Fibroblast of skin of left biceps (primary cell): Measurements from ENCODE around the gene CYB5RL.
"Not testable (repeated sequence)": the region's sequence is repeated elsewhere in the genome, so short reads cannot be mapped to it uniquely, and the experiment has no call there.

Experiments
- DNase-seq, 2 experiments: peaks; one replicate each; pipeline ENCODE4 v3.0.0-alpha.2; 2013; ENCODE audit warnings: low read depth in 2 of 2

CYB5RL gene, protein sequence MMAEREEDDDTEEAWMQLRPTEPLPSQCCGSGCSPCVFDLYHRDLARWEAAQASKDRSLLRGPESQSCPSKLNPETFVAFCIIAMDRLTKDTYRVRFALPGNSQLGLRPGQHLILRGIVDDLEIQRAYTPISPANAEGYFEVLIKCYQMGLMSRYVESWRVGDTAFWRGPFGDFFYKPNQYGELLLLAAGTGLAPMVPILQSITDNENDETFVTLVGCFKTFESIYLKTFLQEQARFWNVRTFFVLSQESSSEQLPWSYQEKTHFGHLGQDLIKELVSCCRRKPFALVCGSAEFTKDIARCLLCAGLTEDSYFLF

DNA sequence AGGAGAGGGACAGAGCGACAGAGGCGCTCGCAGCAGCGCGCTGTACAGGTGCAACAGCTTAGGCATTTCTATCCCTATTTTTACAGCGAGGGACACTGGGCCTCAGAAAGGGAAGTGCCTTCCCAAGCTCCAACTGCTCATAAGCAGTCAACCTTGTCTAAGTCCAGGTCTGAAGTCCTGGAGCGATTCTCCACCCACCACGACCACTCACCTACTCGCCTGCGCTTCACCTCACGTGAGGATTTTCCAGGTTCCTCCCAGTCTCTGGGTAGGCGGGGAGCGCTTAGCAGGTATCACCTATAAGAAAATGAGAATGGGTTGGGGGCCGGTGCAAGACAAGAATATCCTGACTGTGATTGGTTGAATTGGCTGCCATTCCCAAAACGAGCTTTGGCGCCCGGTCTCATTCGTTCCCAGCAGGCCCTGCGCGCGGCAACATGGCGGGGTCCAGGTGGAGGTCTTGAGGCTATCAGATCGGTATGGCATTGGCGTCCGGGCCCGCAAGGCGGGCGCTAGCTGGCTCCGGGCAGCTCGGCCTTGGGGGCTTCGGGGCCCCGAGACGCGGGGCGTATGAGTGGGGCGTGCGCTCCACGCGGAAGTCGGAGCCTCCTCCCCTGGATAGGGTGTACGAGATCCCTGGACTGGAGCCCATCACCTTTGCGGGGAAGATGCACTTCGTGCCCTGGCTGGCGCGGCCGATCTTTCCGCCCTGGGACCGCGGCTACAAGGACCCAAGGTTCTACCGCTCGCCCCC lies at the start of gene CYB5RL, which contains the start of gene MRPL37:
Gene CYB5RL, minus strand, starts transcription at position 266 of the 754 bp plus-strand sequence. CDS start 4,414 bp downstream, outside the sequence.
Gene MRPL37, plus strand, starts transcription at position 403 of the 754 bp plus-strand sequence. Its CDS starts 77 bp downstream, at position 480.
- peak; percentile 92 for DNase-seq

DNA sequence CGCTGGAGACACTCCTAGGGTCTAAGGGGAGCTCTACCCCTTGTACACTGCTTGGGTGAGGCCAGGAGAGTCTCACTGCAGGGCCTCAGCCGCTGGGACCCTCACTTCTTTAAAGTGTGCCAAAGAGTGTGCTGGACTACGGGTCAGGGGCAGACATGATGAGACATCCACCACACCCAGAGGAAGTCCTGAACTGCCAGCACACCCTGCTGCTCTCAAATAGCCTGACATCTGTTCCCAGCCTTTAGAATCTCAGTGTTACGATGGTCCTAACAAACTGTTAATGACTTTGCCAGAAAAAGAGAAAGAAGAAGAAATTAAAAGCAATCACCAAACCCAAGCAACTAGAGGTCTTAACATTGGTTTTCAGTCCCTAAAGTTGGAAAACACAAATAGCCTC lies 49.1 kb upstream of the CYB5RL start:
- DNase-seq = no peak

DNA sequence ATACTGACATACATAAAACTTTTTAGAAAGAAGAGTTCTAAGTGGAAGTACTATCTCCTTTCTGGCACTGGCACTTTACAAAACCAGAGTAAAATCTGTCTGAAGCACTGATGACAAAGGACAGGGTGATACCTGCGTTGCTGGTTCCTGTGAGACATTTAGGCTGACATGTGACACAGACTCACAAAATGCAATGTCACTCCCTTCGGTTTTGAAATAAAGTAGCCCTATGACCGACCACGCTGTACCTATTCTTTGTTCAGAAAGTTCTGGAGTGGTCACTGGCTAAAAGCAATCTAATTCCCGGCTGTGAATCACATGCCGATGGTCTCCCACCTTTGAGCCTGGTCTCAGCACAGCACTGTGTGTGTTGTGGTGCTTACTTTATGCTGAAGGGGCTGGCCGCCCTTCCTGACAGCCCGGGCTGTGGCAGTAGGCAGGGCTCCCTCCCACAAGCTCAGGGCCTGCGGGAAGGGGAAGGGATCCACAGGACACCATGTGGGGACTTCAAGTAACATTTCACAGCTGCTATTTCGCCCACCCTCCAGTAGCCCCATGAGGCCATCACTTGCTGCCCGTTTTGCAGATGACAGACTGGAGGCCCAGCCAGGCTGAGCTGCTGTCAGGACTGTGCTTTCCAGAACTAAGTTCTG lies 48.2 kb upstream of the CYB5RL start:
- no peak for DNase-seq

DNA sequence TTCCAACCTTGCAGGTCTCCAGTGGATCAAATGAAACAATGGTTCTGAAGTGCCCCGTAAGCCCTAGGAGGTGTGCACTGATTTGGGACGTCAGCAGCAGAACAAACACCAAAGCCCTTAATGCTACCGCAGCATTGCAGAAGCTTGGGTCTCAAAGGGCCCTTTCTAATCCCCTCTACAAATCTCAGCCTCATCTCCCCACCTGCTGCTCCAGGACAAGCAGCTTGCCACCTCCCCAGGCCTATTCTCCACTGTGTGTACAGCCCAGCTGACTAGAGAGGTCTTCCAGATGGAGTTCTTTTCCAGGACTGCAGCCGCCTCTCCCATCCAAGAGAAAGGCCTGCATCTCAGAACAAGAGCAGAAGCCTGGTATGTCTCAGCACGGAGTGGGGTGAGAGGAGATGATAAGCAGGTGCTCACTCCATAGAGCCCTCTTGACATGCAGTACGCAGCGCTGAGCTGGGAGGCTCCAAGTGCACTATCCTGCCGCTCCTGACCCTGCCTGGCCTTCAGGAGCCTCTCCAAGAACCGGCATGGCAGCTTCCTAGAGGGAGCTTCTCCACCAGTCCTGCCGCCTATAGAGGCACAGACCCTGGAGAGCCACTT lies 46.4 kb upstream of the CYB5RL start:
- DNase-seq = no peak

DNA sequence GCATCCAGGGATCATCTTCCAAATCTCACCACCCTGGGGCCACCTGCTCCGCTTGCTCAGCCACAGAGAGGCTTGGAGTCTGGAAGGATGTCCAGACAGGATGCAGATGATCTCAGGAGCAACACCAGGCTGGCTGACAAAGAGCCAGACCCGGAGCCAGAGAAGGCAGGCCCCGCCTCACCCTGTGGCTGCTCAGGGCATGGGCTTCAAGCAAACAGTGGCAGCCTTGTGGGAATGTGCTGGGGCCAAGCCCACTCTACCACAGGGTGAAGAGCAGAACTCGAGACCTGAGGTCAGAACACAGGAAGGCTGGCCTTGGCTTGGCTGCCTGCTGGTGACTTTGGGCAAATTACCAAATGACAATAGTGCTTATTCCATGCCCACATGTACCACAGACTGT lies 45.7 kb upstream of the CYB5RL start:
- no peak for DNase-seq

DNA sequence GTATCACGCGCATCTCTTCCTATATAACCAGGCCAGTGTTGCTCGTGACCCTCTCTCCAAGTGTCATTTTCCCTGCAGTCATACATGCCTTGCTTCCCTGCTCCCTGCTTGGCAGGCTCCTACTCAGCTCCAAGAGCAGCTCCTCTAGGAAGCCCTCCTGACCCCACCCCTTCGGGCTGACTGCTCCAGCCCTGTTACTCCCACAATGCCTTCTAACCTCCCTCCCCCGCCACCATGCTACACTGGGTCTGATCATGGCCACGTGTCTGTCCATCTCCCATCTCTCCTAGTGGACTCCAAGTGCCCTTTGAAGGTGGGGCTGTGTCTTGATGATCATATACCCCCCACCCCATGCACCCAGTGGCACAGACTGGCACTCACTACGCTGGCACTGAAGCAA lies 44.8 kb upstream of the CYB5RL start:
- DNase-seq = no peak

DNA sequence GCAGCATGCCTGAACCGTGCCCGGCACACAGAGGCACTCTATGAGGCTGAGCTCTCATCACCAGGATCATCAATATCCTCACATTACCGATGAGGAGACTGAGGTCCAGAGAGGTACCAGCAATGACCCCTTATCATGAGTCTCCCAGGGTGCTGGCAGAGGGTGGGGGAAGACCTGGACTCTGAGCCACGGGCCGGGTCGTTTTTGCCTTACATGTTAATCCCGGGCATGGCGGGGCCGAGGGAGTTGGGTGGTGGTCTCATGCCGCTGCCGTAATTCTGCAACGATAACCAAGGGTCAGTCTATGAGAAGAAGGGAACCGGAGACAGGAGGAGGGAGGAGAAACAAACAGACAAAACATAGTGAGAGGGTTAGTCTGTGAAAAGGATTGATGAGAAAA lies 43.2 kb upstream of the CYB5RL start:
- DNase-seq = no peak

DNA sequence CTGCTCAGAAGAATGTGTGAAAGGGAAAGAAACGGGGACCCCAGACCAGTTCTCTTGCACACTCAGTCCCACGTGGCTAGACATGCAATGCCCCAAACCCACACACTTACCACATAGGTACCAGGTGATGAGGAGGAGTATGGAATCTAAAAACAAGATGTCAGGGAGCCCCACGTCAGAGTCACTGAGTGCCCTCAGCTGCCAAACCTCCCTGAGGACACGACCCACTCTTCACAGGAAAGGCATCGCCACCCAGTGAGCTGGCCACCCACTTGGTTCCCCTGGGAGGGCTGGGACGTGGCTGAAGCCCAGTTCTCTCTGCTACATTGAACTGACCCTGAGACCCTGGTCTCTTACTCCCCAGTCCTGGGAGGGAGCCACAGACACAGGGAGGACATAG lies 41.5 kb upstream of the CYB5RL start:
- no peak for DNase-seq

DNA sequence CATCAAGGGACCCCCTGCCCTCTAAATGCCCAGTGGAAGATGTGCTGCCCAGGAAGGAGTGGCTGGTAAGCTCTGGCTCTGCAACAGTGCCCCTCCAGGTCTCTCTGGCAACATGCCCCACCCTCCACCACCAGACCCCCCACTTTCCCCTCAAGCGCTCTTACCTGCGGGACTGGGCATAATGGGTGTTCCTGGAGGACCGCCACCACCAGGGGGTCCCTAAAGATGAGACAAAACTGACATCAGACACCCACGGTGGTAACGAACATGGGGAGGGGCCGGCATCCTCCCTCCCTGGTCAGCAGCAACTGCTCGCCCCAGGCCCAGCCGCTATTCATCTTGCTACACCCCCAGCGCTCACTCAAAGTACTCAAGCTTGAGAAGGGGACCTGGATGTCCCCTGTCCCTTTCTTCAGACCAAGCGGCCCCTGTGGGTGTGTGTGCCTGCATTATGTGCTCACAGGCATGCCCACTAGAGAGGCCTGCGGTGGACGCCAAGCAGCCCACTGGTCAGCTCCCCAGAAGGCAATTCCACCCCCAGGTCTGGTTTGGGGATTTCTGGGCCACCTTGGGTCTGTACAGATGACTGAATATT lies 41.0 kb upstream of the CYB5RL start:
- DNase-seq = no peak

DNA sequence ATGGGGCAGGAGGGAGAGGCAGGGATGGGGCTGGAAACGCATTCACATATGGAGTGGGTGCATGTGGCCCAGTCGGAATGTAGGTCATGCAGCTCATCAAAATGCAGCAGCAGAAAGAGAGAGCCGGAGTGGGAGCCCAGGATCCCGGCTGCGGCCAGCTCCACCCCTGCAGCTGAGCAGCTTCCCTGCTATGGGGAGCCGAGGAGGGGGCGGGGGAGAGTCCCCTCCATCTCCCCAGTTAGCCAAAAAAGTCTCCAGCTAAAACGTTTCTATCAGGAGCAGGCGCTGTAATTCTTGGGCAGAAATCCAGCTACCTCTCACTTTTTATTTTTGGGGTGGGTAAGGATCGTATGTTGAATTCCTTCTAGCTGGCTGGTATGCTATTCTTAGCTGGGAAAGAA lies 39.8 kb upstream of the CYB5RL start:
- no peak for DNase-seq

DNA sequence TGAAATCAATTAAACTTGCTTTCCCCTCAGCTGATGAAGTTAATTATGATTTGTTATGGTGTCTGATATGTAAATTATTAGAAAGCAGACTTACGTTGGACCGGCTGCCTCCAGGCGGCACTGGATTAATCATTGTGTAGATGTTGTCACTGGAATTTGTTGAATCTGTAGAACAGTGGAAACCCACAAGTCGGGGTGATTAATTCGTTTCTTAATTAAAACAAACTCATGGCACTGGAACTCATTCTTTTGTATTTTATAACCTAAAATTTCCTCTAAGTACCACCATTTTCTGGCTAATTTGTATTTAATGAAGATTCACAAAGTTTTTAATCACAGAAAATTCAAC lies 39.2 kb upstream of the CYB5RL start:
- no peak for DNase-seq

DNA sequence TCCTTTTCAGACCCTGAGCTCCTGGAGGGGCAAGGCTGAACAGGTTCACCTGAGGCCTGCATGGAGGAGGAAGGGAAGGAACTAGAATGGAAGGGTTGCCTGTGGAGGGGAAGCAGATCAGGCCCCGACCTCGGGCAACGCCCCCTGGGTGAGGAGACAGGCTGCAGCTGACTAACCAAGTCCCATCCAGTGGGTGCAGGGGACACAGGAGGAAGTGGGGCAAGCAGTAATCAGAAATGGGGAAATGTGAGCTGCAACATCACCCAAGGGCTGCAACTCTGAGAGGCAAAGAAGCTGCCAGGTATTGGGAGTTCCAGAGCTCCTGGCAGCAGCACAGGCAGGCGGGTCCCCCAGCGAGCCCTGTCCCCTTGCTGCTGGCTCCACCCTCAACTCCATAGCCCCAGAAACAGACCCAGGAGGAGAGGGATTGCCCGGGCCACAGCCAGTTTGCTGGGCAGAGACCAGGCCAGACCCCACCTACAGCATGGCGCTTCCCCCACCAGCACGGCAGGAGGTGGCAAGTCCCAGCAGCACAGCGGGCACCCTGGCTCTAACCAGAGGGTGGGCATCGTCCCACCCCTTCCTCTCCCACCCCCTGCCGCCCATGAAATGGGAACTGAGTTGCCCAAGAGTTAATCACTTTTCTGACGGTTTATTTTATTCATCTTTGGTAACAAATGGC lies 38.7 kb upstream of the CYB5RL start:
- DNase-seq = no peak

DNA sequence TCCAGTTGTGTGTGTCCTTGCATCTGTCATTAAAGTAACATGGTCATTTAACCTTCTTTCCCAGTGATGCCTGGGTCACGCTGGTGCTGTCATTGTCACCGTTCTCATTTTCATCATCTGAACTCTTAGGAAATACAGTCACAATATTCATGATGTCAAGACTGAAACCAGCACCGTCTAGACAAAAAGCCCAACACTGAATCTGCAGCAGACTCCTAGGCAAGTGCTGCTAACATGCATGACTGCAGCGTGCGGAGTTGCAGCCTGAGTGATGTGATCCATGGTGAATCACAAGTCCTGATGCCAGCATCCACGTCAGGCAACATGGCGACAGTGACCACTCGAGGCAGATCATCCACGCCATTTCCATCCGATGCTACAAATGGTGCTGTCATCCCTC lies 37.8 kb upstream of the CYB5RL start:
- DNase-seq = no peak

DNA sequence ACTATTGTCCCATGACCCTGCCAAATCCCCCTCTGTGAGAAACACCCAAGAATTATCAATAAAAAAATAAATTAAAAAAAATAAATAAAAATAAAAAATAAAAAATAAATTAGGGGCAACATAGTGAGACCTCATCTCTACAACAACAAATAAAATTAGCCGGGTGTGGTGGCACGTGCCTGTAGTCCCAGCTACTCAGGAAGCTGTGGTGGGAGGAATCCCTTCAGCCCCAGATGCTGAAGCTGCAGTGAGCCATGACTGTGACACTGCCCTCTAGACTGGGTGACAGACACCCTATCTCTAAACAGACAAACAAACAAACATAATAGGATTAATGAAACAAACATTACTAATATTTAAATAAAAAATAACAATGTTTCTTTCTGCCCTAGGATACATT lies 34.5 kb upstream of the CYB5RL start:
- no peak for DNase-seq

DNA sequence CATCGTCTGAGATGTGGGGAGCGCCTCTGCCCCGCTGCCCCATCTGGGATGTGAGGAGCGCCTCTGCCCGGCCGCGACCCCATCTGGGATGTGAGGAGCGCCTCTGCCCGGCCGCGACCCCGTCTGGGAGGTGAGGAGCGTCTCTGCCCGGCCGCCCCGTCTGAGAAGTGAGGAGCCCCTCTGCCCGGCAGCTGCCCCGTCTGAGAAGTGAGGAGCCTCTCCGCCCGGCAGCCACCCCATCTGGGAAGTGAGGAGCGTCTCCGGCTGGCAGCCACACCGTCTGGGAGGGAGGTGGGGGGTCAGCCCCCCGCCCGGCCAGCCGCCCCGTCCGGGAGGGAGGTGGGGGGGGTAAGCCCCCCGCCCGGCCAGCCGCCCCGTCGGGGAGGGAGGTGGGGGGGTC lies 33.4 kb upstream of the CYB5RL start:
- not testable (repeated sequence) for DNase-seq

DNA sequence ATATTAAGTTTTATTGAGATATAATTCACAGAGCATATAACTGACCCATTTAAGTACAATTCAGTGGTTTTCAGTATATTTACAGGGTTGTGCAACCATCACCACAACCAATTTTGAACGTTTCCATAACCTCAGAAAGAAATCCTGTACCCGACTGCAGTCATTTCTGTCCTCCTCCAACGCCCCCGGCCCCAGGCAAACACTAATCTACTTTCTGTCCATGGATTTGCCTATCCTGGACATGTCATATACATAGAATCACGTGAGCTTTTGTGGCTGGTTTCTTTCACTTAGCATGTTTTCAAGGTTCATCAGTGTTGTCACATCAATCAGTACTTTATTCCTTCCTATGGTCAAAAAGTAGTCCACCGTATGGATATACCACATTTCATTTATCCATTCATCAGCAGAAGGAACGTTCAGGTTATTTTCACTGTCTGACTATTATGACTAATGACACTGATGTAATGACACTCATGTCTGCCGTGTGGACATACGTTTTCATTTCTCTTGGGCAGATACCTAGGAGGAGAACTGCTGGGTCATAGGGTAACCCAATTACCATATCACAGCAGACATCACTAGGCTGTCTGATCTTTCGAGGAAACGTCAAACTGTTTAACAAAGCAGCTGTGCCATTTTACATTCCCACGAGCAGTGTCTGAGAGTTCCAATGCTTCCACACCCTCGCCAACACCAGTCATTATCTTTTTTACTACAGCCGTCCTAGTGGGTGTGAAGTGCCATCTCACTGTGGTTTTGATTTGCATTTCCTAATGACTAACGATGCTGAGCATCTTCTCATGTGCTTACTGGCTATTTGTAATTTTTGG lies 30.9 kb upstream of the CYB5RL start:
- no peak for DNase-seq

DNA sequence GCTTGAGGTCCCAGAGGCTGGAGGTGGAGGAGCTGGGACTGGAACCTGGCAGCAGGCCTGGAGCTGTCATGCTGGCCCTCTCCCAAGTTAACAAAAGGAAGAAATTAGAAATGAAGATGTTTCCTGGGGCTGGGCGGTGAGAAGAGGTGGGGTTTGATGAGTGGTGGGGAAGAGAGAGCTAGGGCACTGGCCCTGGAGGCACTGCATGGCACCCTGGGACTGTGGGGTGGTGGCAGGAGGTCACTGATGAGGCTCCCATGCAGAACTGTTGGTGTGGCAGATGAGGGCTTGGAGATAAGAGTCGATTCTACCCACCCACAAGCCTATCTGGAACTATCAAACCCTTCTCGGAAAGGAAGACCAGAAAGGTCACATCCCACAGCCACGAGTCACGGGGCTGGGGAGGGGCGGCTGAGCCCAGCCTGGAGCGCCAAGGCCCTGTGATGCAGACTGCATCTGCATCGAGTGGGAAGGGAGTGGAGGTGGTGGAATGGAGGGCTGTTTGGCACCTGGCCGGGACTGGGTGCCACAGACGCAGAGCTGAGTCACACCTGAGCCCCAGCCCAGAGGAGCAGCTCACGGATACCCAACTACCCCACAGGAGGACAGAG lies 29.6 kb upstream of the CYB5RL start:
- peak; percentile 37 to 53 for DNase-seq

DNA sequence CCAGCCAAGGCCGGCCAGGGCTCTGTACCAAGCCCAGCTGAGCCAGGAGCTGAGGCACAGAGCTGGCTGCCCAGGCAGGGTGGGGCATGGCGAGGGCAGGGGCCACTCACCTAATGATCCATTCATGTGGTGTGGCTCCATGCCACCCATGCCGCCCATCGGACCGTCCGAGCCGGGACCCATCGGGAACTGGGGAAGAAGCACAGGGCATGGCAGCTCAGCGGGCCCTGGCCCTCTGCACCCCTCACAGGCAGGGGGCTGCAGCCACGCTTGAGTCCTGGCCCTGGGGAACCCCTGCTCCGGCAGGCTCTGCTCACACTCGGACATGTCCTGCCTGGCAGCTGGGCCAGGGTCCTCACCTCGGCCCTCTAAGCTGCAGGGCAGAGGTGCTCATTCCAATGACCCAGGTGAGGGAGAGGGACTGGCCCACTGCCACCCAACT lies 28.8 kb upstream of the CYB5RL start:
- no peak for DNase-seq

DNA sequence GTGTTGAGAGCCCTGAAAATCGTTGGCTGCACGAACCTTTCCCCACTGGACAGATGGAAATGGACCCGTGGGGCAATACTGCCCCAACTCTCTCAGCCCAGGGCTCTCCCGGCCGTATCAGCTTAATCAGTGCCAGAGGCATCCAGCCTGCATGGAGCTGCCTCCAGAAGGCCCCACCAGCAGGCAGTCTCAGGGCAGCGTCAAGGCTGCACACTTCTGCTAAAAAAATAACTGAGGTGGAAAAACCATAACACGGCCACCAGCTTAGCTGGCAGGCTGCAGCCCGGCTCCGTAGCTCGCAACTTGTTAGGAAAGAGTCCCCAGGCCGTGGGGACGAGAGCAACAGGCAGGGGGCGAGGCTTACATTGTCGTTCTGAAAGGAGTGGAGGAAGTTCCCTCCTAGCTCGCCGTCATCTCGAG lies 28.1 kb upstream of the CYB5RL start:
- DNase-seq = no peak

DNA sequence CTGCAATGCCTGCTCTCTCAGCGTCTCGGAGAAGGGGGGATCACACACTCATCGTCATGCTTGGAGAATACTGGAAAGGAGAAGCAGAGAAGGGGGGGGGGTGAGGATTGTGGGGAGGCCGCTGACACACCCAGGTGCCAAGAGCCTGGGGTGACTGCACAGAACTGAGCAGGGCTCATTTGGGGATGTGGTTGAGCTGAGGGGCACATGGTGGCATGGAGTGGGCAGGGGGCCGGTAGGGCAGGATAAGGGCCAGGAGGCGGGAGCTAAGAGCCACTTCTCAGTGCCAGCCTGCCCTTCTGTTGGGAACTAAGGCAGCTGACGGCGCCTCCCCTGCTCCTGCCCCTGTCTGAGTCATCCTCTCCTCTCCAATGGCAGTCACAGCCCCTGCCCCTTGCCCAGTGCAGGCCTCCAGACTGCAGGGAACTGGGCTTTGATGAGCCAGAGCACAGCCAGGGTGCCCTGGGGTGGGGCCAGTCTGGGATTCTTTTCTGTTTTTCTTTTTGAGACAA lies 27.3 kb upstream of the CYB5RL start:
- no peak for DNase-seq
